Left renal pelvis (tissue), 4 donors: Measurements from ENCODE around the gene METTL17. TPM values are rescaled to one million over a fixed set of nuclear protein-coding genes. Genes with fewer than 3 reads are reported as not detected.
"Not testable (repeated sequence)": the region's sequence is repeated elsewhere in the genome, so short reads cannot be mapped to it uniquely, and the experiment has no call there.

Experiments
- DNase-seq, 4 donors: peaks; one replicate each; pipeline ENCODE4 v3.0.0-alpha.2; 2013; ENCODE audit warnings: low read depth in 4 of 4, low spot score in 3 of 4
- polyA plus RNA-seq, 4 donors: library from polyadenylated mRNA; unstranded; fragments of 120-200 nt; gene quantifications; one replicate each; pipeline ENCODE4 v1.2.1, GENCODE V29; 2013; ENCODE audit not compliant: insufficient read length in 4 of 4

The METTL17 gene
- polyA plus RNA-seq, result 100 to 1,000 TPM in 1 of 4 donors, 10 to 100 TPM in 3; 63.6 to 119 (median 88.0) TPM

GRCh38 chr14:20989787-20990600 lies at the start of gene METTL17:
Gene METTL17, plus strand, starts transcription at chr14:20989980. Its CDS starts 23 bp downstream, at chr14:20990003.
- peak; percentile 89 to 95 (median 91) for DNase-seq

GRCh38 chr14:20945146-20945545 lies 44.6 kb upstream of the METTL17 start:
- not testable (repeated sequence) for DNase-seq

GRCh38 chr14:20946707-20947106 lies 43.1 kb upstream of the METTL17 start:
- DNase-seq, result not testable (repeated sequence)

- not testable (repeated sequence) for DNase-seq
Measured at GRCh38 chr14:20954736-20955537, 34.8 kb upstream of the METTL17 start, which contains the start of gene RNASE2. Gene RNASE2, plus strand, starts transcription at chr14:20955487. Its CDS starts 285 bp downstream, at chr14:20955772.

- DNase-seq, result not testable (repeated sequence)
Measured at GRCh38 chr14:20955538-20955873, 34.3 kb upstream of the METTL17 start.

- no peak for DNase-seq
Measured at GRCh38 chr14:20956376-20956976, 33.3 kb upstream of the METTL17 start.

GRCh38 chr14:20958946-20959345 lies 30.8 kb upstream of the METTL17 start:
- DNase-seq, result not testable (repeated sequence)

- DNase-seq, result no peak
Measured at GRCh38 chr14:20969336-20969735, 20.4 kb upstream of the METTL17 start.

GRCh38 chr14:20970647-20970982 lies 19.2 kb upstream of the METTL17 start:
- DNase-seq, result no peak

GRCh38 chr14:20970983-20971704 lies 18.6 kb upstream of the METTL17 start:
- DNase-seq, result peak; percentile 69 to 73 (median 70)

- DNase-seq, result no peak
Measured at GRCh38 chr14:20971705-20972021, 18.1 kb upstream of the METTL17 start.

- DNase-seq, result no peak
Measured at GRCh38 chr14:20973501-20973900, 16.3 kb upstream of the METTL17 start.

- no peak for DNase-seq
Measured at GRCh38 chr14:20976291-20976690, 13.5 kb upstream of the METTL17 start.

- no peak for DNase-seq
Measured at GRCh38 chr14:20978687-20979086, 11.1 kb upstream of the METTL17 start.

GRCh38 chr14:20980906-20981305 lies 8.9 kb upstream of the METTL17 start:
- DNase-seq, result no peak

GRCh38 chr14:20982646-20983369 lies 7.0 kb upstream of the METTL17 start:
- no peak for DNase-seq

GRCh38 chr14:20985650-20986049 lies 4.1 kb upstream of the METTL17 start:
- not testable (repeated sequence) for DNase-seq

- DNase-seq, result no peak
Measured at GRCh38 chr14:20986811-20987210, 3.0 kb upstream of the METTL17 start.

- no peak for DNase-seq
Measured at GRCh38 chr14:20988717-20989470, 886 bp upstream of the METTL17 start.
